Renal cortical epithelial cell (primary cell): ENCODE data around the gene SSTR3. TPM values are rescaled to one million over a fixed set of nuclear protein-coding genes. Genes with fewer than 3 reads are reported as not detected.
"Not testable (repeated sequence)": the region's sequence is repeated elsewhere in the genome, so short reads cannot be mapped to it uniquely, and the experiment has no call there.

Experiments used
- DNase-seq: peaks from one replicate; pipeline ENCODE4 v3.0.0-alpha.2; 2011; ENCODE audit warnings: low read depth
- total RNA-seq: library from RNA; depleted of rRNA; stranded (reverse); fragments of >200 nt; gene quantifications from 2 replicates; pipeline ENCODE4 v1.2.3, GENCODE V29; 2014

SSTR3 gene
- total RNA-seq, 1 donor from 2014 or later, result 0.05 TPM

- DNase-seq, result no peak
Observed at GRCh38 chr22:37182101-37182948, 30.0 kb downstream of the SSTR3 start.

- no peak for DNase-seq
Observed at GRCh38 chr22:37181681-37182080, 30.6 kb downstream of the SSTR3 start.

GRCh38 chr22:37180531-37181231, 31.6 kb downstream of the SSTR3 start:
- no peak for DNase-seq

GRCh38 chr22:37179622-37180420, 32.5 kb downstream of the SSTR3 start:
- no peak for DNase-seq

GRCh38 chr22:37179126-37179470, 33.2 kb downstream of the SSTR3 start:
- no peak for DNase-seq

- DNase-seq, result no peak
Observed at GRCh38 chr22:37178350-37179125, 33.7 kb downstream of the SSTR3 start.

- no peak for DNase-seq
Observed at GRCh38 chr22:37177755-37178154, 34.5 kb downstream of the SSTR3 start.

GRCh38 chr22:37177221-37177620, 35.1 kb downstream of the SSTR3 start:
- DNase-seq, result no peak

GRCh38 chr22:37176464-37177061, 35.7 kb downstream of the SSTR3 start:
- no peak for DNase-seq

GRCh38 chr22:37175414-37176281, 36.6 kb downstream of the SSTR3 start:
- DNase-seq, result no peak

- no peak for DNase-seq
Observed at GRCh38 chr22:37174964-37175363, 37.3 kb downstream of the SSTR3 start.

GRCh38 chr22:37173709-37174108, 38.6 kb downstream of the SSTR3 start:
- DNase-seq, result no peak

- no peak for DNase-seq
Observed at GRCh38 chr22:37172266-37173245, 39.7 kb downstream of the SSTR3 start.

- DNase-seq, result no peak
Observed at GRCh38 chr22:37171662-37172061, 40.6 kb downstream of the SSTR3 start.

GRCh38 chr22:37170689-37171405, 41.4 kb downstream of the SSTR3 start:
- not testable (repeated sequence) for DNase-seq

GRCh38 chr22:37169947-37170688, 42.2 kb downstream of the SSTR3 start:
- DNase-seq, result no peak

GRCh38 chr22:37169406-37169805, 42.9 kb downstream of the SSTR3 start:
- no peak for DNase-seq
